H1 (cell line): ENCODE results near the gene VENTX. TPM values are rescaled to one million over a fixed set of nuclear protein-coding genes. Genes with fewer than 3 reads are reported as not detected.
A peak's percentile ranks its signal among the peaks of the same experiment; 100 is the strongest.

Experiments
- CTCF ChIA-PET: fragments of 300-600 bp; sonication (Branson Sonifier 250); formaldehyde crosslinking; loops from one replicate; lab custom pipeline; 2021; ENCODE audit not compliant: partially characterized antibody; lab: Charles Lee
- POLR2A ChIA-PET: fragments of 300-600 bp; sonication (Branson Sonifier 250); formaldehyde crosslinking; loops from one replicate; lab custom pipeline; 2021; ENCODE audit warnings: inconsistent platforms; ENCODE audit not compliant: partially characterized antibody; lab: Charles Lee
- DNase-seq, 2 experiments: peaks; one replicate each; pipeline versions ENCODE4 v3.0.0 to v3.0.0-alpha.2; 2010 to 2022; ENCODE audit warnings: low spot score in 2 of 2, low read depth in 1 of 2, mixed read lengths in 1 of 2
- FAIRE-seq: peaks from 2 replicates; lab custom pipeline; 2011; peaks lifted over from hg19 to GRCh38; lab: Jason Lieb, UNC
- H2AFZ ChIP-seq: 2 replicates; pipeline ENCODE4 v1.8.1; 2012; ENCODE audit warnings: low read length, inconsistent platforms
- H2AK5ac ChIP-seq: 2 replicates; pipeline ENCODE4 v1.6.1; 2013; ENCODE audit warnings: low read depth, low read length
- H2BK120ac ChIP-seq: replicated peaks from 2 replicates; pipeline ENCODE3; 2013; ENCODE audit warnings: low read depth, low read length, inconsistent platforms
- H2BK12ac ChIP-seq: 2 replicates; pipeline ENCODE4 v1.6.1; 2013; ENCODE audit warnings: low read depth, low read length
- H2BK15ac ChIP-seq: 2 replicates; pipeline ENCODE4 v1.6.1; 2013; ENCODE audit warnings: low read length
- H2BK20ac ChIP-seq: 2 replicates; pipeline ENCODE4 v1.6.1; 2013; ENCODE audit warnings: low read length
- H2BK5ac ChIP-seq: 2 replicates; pipeline ENCODE4 v1.6.1; 2013; ENCODE audit warnings: low read depth, low read length
- H3K14ac ChIP-seq: 2 replicates; pipeline ENCODE4 v1.6.1; 2013; ENCODE audit warnings: inconsistent platforms; ENCODE audit not compliant: insufficient read length
- H3K18ac ChIP-seq: 2 replicates; pipeline ENCODE4 v1.6.1; 2013; ENCODE audit warnings: low read length; ENCODE audit errors: extremely low read depth
- H3K23ac ChIP-seq: 2 replicates; pipeline ENCODE4 v1.6.1; 2013; ENCODE audit warnings: inconsistent platforms; ENCODE audit not compliant: insufficient read length
- H3K23me2 ChIP-seq: 2 replicates; pipeline ENCODE4 v1.6.1; 2013; ENCODE audit warnings: low read depth, low read length
- H3K27ac ChIP-seq: 2 replicates; pipeline ENCODE4 v1.6.1; 2011; ENCODE audit warnings: low read depth, low read length, inconsistent platforms
- H3K27me3 ChIP-seq, 4 experiments: replicated peaks in 1 of 4; 1 replicate in 1 of 4; 2 replicates in 3 of 4; pipeline versions ENCODE4 v1.6.1 to v1.8.1; 2011 to 2013; ENCODE audit warnings: low read length in 3 of 4, mild to moderate bottlenecking in 3 of 4, inconsistent platforms in 2 of 4, mixed read lengths in 2 of 4, moderate library complexity in 1 of 4; ENCODE audit not compliant: control insufficient read depth in 3 of 4, insufficient read depth in 3 of 4; ENCODE audit errors: extremely low read depth in 1 of 4
- H3K36me3 ChIP-seq, 4 experiments: 2 replicates each; pipeline versions ENCODE4 v1.6.1 to v1.8.1; 2011 to 2013; ENCODE audit warnings: mild to moderate bottlenecking in 4 of 4, low read length in 3 of 4, moderate library complexity in 2 of 4, control low read depth in 1 of 4, inconsistent platforms in 1 of 4; ENCODE audit not compliant: insufficient read depth in 4 of 4, control insufficient read depth in 2 of 4
- H3K4ac ChIP-seq: replicated peaks from 2 replicates; pipeline ENCODE3; 2013; ENCODE audit warnings: low read length, low read depth, mixed read lengths, inconsistent platforms; ENCODE audit not compliant: insufficient read length
- H3K4me1 ChIP-seq, 4 experiments: replicated peaks in 1 of 4; 1 replicate in 1 of 4; 2 replicates in 3 of 4; pipeline versions ENCODE4 v1.6.1 to v1.8.1; 2011 to 2013; ENCODE audit warnings: low read length in 3 of 4, inconsistent platforms in 2 of 4, mixed read lengths in 1 of 4; ENCODE audit not compliant: insufficient read depth in 4 of 4, control insufficient read depth in 3 of 4
- H3K4me2 ChIP-seq, 2 experiments: 2 replicates each; pipeline versions ENCODE4 v1.6.1 to v1.8.1; 2011 to 2013; ENCODE audit warnings: low read depth in 2 of 2, low read length in 2 of 2, control low read depth in 1 of 2, inconsistent platforms in 1 of 2, mild to moderate bottlenecking in 1 of 2; ENCODE audit not compliant: insufficient read depth in 1 of 2
- H3K4me3 ChIP-seq, 4 experiments: fragments of 200-600, 300-600 bp in 1 of 4; sonication (generic), shearing (Covaris generic), sonication (Bioruptor Twin) in 1 of 4; 2 replicates each; pipeline versions ENCODE4 v1.5.1 to v1.8.1; 2011 to 2016; ENCODE audit warnings: low read length in 4 of 4, low read depth in 3 of 4, control low read depth in 2 of 4, inconsistent platforms in 2 of 4, mild to moderate bottlenecking in 2 of 4, mixed read lengths in 1 of 4, moderate library complexity in 1 of 4; ENCODE audit not compliant: insufficient read depth in 2 of 4; ENCODE audit errors: extremely low read depth in 1 of 4
- H3K56ac ChIP-seq: replicated peaks from 2 replicates; pipeline ENCODE3; 2013; ENCODE audit warnings: low read depth, mild to moderate bottlenecking, mixed read lengths, low read length, inconsistent platforms; ENCODE audit not compliant: insufficient read length
- H3K79me1 ChIP-seq: 2 replicates; pipeline ENCODE4 v1.6.1; 2013; ENCODE audit warnings: low read depth, low read length, control low read depth
- H3K79me2 ChIP-seq, 2 experiments: 2 replicates each; pipeline versions ENCODE4 v1.6.1 to v1.8.1; 2012 to 2013; ENCODE audit warnings: low read length in 2 of 2, mild to moderate bottlenecking in 2 of 2, inconsistent platforms in 1 of 2; ENCODE audit not compliant: insufficient read depth in 2 of 2, control insufficient read depth in 1 of 2
- H3K9ac ChIP-seq, 4 experiments: replicated peaks in 1 of 4; 1 replicate in 1 of 4; 2 replicates in 3 of 4; pipeline versions ENCODE4 v1.6.1 to v1.8.1; 2011 to 2013; ENCODE audit warnings: low read depth in 3 of 4, low read length in 3 of 4, control low read depth in 2 of 4, mild to moderate bottlenecking in 2 of 4, moderate library complexity in 2 of 4, inconsistent platforms in 1 of 4; ENCODE audit errors: extremely low read depth in 1 of 4
- H3K9me3 ChIP-seq, 2 experiments: 2 replicates each; pipeline versions ENCODE4 v1.6.1 to v1.8.1; 2012 to 2013; ENCODE audit warnings: mild to moderate bottlenecking in 2 of 2, moderate library complexity in 2 of 2, control low read depth in 1 of 2, inconsistent platforms in 1 of 2, low read depth in 1 of 2, low read length in 1 of 2, mixed read lengths in 1 of 2; ENCODE audit not compliant: insufficient read depth in 2 of 2
- H4K20me1 ChIP-seq, 2 experiments: replicated peaks in 1 of 2; 2 replicates each; pipeline versions ENCODE3 to v1.8.1; 2011 to 2013; ENCODE audit warnings: inconsistent platforms in 2 of 2, low read length in 2 of 2, mild to moderate bottlenecking in 1 of 2; ENCODE audit not compliant: insufficient read depth in 2 of 2, control insufficient read depth in 1 of 2
- H4K5ac ChIP-seq: 2 replicates; pipeline ENCODE4 v1.6.1; 2013; ENCODE audit warnings: low read length, low read depth, mixed read lengths, inconsistent platforms; ENCODE audit not compliant: insufficient read length
- H4K8ac ChIP-seq: 2 replicates; pipeline ENCODE4 v1.8.0; 2013; ENCODE audit warnings: mild to moderate bottlenecking, moderate library complexity, low read length, inconsistent platforms; ENCODE audit not compliant: insufficient read depth; ENCODE audit errors: extremely low read depth
- H4K91ac ChIP-seq: replicated peaks from 2 replicates; pipeline ENCODE3; 2013; ENCODE audit warnings: low read length, mixed read lengths, inconsistent platforms; ENCODE audit not compliant: insufficient read length
- CTBP2 ChIP-seq: IDR thresholded peaks from 2 replicates; pipeline ENCODE4 v1.7.0; 2011; ENCODE audit warnings: borderline replicate concordance, mild to moderate bottlenecking, moderate library complexity, mixed read lengths, low read length; ENCODE audit not compliant: insufficient read depth, insufficient read length
- FOSL1 ChIP-seq: IDR thresholded peaks from 2 replicates; pipeline ENCODE4 v1.6.1; 2011; ENCODE audit warnings: mild to moderate bottlenecking, low read depth, low read length, moderate library complexity; ENCODE audit not compliant: insufficient read depth
- JUND ChIP-seq: IDR thresholded peaks from 2 replicates; pipeline ENCODE4 v1.6.1; 2011; ENCODE audit warnings: mild to moderate bottlenecking, improper control_type of control experiment, low read length
- NRF1 ChIP-seq: IDR thresholded peaks from 2 replicates; pipeline ENCODE4 v1.6.1; 2011; ENCODE audit warnings: mild to moderate bottlenecking, low read depth, low read length, improper control_type of control experiment
- POLR2A ChIP-seq, 2 experiments: IDR thresholded peaks; 1 replicate in 1 of 2; 2 replicates in 1 of 2; pipeline ENCODE4 v1.6.1; 2011; ENCODE audit warnings: low read depth in 2 of 2, low read length in 2 of 2, mild to moderate bottlenecking in 2 of 2; ENCODE audit errors: control extremely low read depth in 1 of 2
- POLR2AphosphoS5 ChIP-seq: IDR thresholded peaks from 2 replicates; pipeline ENCODE4 v1.6.1; 2011; ENCODE audit warnings: low read depth, low read length
- POU5F1 ChIP-seq: IDR thresholded peaks from 2 replicates; pipeline ENCODE4 v1.6.1; 2011; ENCODE audit warnings: low read depth, mild to moderate bottlenecking, low read length, moderate library complexity
- RBBP5 ChIP-seq: IDR thresholded peaks from 2 replicates; pipeline ENCODE4 v1.7.1; 2012; ENCODE audit warnings: low read depth, mild to moderate bottlenecking, inconsistent platforms, low read length, moderate library complexity, borderline replicate concordance
- RNF2 ChIP-seq: fragments of 200-900, 300-1000 bp; sonication (generic); IDR thresholded peaks from 2 replicates; pipeline ENCODE4 v1.7.1; 2016; ENCODE audit warnings: borderline replicate concordance, low read depth, mild to moderate bottlenecking, antibody characterized with exemption, low read length; ENCODE audit not compliant: poor library complexity, severe bottlenecking; ENCODE audit errors: missing control alignments
- SP2 ChIP-seq: IDR thresholded peaks from 2 replicates; pipeline ENCODE4 v1.6.1; 2012; ENCODE audit warnings: mild to moderate bottlenecking, low read length, inconsistent platforms
- ZNF274 ChIP-seq: IDR thresholded peaks from 2 replicates; pipeline ENCODE4 v1.7.0; 2012; ENCODE audit warnings: low read length, borderline replicate concordance; ENCODE audit errors: extremely low read depth
- WGBS, 2 experiments: shearing (Covaris generic) in 1 of 2; methylation state at CpG; one replicate each; pipeline versions ENCODE4 v1.1.6 to v1.1.7; 2013 to 2015; ENCODE audit warnings: low lambda C conversion rate in 2 of 2, mixed read lengths in 2 of 2, inconsistent platforms in 1 of 2, low coverage in 1 of 2, missing lambda C conversion rate in 1 of 2; ENCODE audit not compliant: insufficient replicate concordance in 2 of 2, insufficient coverage in 1 of 2, insufficient read length in 1 of 2; ENCODE audit errors: extremely low coverage in 1 of 2, missing lambda C conversion rate in 1 of 2; 5-methylcytosine and 5-hydroxymethylcytosine counted together
- polyA plus RNA-seq, 7 experiments: library from polyadenylated mRNA; depleted of rRNA in 3 of 7; stranded (reverse) in 5 of 7; unstranded in 2 of 7; fragments of >200 nt in 5 of 7; fragments of 200-250 nt in 2 of 7; gene quantifications; 1 replicate in 5 of 7; 2 replicates in 1 of 7; 4 replicates in 1 of 7; pipeline versions ENCODE4 v1.2.1 to v1.2.3, GENCODE V29; 2011 to 2013; ENCODE audit warnings: missing spikeins in 2 of 7, mixed read lengths in 2 of 7
- total RNA-seq: library from RNA; stranded (reverse); fragmentation: NEBNext Ultra II Directional; extraction: Animal tissue kit (Norgen Biotek cat#: 25700); gene quantifications from 2 replicates; pipeline ENCODE4 v1.2.1, GENCODE V29; 2021
- TF ChIP-seq, protein P1 (sequence below): IDR thresholded peaks from 2 replicates; pipeline ENCODE4 v1.6.1; 2012; ENCODE audit warnings: inconsistent platforms

Gene VENTX
- total and polyA plus RNA-seq, 2 of the 8 experiments (the other 6 are each of a cell fraction or from before 2014, with no cell fraction given) = 5.6 TPM

DNA sequence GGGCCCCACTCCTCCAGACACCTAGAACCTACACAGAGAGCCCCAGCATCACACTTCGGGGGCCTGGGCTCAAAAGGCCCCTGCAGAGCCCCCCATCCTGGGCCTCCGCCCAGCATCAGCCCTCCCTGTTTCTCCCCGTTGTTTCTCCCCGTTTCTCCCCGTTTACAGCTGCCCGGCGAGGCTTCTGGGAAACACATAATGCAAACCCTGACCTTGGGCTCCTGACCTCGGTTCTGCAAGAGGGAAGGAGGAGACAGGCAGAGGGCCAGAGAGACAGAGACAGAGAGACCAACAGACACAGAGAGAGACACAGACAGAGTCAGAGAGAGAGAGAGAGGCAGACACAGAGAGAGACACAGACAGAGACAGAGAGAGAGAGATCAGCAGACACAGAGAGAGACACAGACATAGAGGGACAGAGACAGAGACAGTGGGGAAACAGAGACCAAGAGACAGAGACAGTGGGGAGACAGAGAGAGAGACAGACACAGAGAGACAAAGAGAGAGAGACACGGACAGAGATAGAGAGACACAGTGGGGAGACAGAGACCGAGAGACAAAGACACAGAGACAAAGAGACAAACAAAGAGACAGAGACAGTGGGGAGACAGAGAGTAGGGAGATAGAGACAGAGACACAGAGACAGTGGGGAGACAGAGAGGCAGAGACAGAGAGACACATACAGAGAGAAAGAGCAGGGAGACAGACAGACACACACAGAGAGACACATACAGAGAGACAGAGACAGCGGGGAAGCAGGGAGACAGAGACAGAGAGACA is 12.5 kb downstream of the VENTX start:
- H3K23ac ChIP-seq = no peak overlapping the region
- no peak overlapping the region for H2AK5ac ChIP-seq
- H2BK12ac ChIP-seq = peak overlapping the region; percentile 75; the same call in 1 of the 2 replicates
- H3K18ac ChIP-seq = no peak overlapping the region
- no peak overlapping the region for H4K5ac ChIP-seq
- H3K14ac ChIP-seq = no peak overlapping the region
- ChIA-PET CTCF (interaction anchor here (0.7 to 0.9 kb wide), 2 partner anchors 9 to 17 kb away, joined by 3 read pairs; no protein-coding TSS in a partner anchor), POLR2A (no interaction called here)
- H3K27me3 ChIP-seq = no peaks in the 10 kb centered on the region; a peak in 3 of 7 replicates
- no peak overlapping the region for H3K4ac ChIP-seq
- no peak overlapping the region for H3K4me2 ChIP-seq
- H3K79me1 ChIP-seq = 0 out of 2 replicates have a peak, but pooled peaks cover 2% of the 10 kb centered on the region
- FAIRE-seq = no peak
- no peak for DNase-seq
- H3K9ac ChIP-seq = no peak overlapping the region
- H3K23me2 ChIP-seq = 0 out of 2 replicates have a peak, but pooled peaks cover 1% of the 10 kb centered on the region
- H2BK15ac ChIP-seq = peak overlapping the region; percentile 29; the same call in 1 of the 2 replicates
- no peaks in the 10 kb centered on the region for H3K36me3 ChIP-seq
- H3K4me3 ChIP-seq = no peak overlapping the region
- WGBS, 2 experiments = 91% methylated on average over 11 of the region's 11 CpGs; no CpG with 5 or more reads in 1 of the 2 experiments
- no peak overlapping the region; the same call in 1 of the 2 replicates for H4K8ac ChIP-seq
- no peak overlapping the region for H3K56ac ChIP-seq
- no peak overlapping the region for H3K27ac ChIP-seq
- no peaks in the 10 kb centered on the region for H3K9me3 ChIP-seq
- no peak overlapping the region for H2BK120ac ChIP-seq
- no peaks in the 10 kb centered on the region for H3K79me2 ChIP-seq
- H3K4me1 ChIP-seq = peaks cover 0 to 13% (median 7%) of the 10 kb centered on the region in 4 experiments; a peak in 5 of 7 replicates
- H2AFZ ChIP-seq = no peak overlapping the region
- H4K20me1 ChIP-seq = peaks cover 0 to 5% of the 10 kb centered on the region in 2 experiments
- no peak overlapping the region for H2BK5ac ChIP-seq
- no peak overlapping the region for H4K91ac ChIP-seq
- H2BK20ac ChIP-seq = peak overlapping the region; percentile 32; the same call in 1 of the 2 replicates
- TF ChIP-seq JUND (no peak), SP2 (no peak), POU5F1 (no peak), POLR2AphosphoS5 (no peak), FOSL1 (no peak), RNF2 (no peak), CTBP2 (no peak), ZNF274 (no peak), POLR2A (IDR thresholded peaks at IDR 0.05; ENCODE audit: control extremely low read depth in 1 of 2, low read depth in 2 of 2, low read length in 2 of 2) (no peak), RBBP5 (no peak), NRF1 (no peak)
- TF ChIP-seq, protein P1, sequence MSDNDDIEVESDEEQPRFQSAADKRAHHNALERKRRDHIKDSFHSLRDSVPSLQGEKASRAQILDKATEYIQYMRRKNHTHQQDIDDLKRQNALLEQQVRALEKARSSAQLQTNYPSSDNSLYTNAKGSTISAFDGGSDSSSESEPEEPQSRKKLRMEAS = no peak
